HL-60 (cell line): Measurements from ENCODE around the gene SHANK2.

Source experiments
- GABPA ChIP-seq: IDR thresholded peaks from 2 replicates; pipeline ENCODE4 v1.6.1; 2012; ENCODE audit warnings: low read depth
- SPI1 ChIP-seq: IDR thresholded peaks from 2 replicates; pipeline ENCODE4 v1.6.1; 2012; ENCODE audit warnings: low read depth, mild to moderate bottlenecking, borderline replicate concordance
- TF ChIP-seq, protein P1 (sequence below): IDR thresholded peaks from one replicate; pipeline ENCODE4 v1.5.1; 2011; ENCODE audit warnings: low read length, control low read depth, inconsistent platforms; ENCODE audit not compliant: insufficient read depth
- TF ChIP-seq, protein P2 (sequence below): IDR thresholded peaks from 2 replicates; pipeline ENCODE4 v1.6.1; 2012; ENCODE audit warnings: low read depth; ENCODE audit not compliant: insufficient replicate concordance

GRCh38 chr11:71221201-71221600 is 31.2 kb downstream of the SHANK2 start:
- TF ChIP-seq, protein P1, sequence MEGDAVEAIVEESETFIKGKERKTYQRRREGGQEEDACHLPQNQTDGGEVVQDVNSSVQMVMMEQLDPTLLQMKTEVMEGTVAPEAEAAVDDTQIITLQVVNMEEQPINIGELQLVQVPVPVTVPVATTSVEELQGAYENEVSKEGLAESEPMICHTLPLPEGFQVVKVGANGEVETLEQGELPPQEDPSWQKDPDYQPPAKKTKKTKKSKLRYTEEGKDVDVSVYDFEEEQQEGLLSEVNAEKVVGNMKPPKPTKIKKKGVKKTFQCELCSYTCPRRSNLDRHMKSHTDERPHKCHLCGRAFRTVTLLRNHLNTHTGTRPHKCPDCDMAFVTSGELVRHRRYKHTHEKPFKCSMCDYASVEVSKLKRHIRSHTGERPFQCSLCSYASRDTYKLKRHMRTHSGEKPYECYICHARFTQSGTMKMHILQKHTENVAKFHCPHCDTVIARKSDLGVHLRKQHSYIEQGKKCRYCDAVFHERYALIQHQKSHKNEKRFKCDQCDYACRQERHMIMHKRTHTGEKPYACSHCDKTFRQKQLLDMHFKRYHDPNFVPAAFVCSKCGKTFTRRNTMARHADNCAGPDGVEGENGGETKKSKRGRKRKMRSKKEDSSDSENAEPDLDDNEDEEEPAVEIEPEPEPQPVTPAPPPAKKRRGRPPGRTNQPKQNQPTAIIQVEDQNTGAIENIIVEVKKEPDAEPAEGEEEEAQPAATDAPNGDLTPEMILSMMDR: no peak
- TF ChIP-seq SPI1: no peak
- no peak for TF ChIP-seq GABPA
- TF ChIP-seq, protein P2, sequence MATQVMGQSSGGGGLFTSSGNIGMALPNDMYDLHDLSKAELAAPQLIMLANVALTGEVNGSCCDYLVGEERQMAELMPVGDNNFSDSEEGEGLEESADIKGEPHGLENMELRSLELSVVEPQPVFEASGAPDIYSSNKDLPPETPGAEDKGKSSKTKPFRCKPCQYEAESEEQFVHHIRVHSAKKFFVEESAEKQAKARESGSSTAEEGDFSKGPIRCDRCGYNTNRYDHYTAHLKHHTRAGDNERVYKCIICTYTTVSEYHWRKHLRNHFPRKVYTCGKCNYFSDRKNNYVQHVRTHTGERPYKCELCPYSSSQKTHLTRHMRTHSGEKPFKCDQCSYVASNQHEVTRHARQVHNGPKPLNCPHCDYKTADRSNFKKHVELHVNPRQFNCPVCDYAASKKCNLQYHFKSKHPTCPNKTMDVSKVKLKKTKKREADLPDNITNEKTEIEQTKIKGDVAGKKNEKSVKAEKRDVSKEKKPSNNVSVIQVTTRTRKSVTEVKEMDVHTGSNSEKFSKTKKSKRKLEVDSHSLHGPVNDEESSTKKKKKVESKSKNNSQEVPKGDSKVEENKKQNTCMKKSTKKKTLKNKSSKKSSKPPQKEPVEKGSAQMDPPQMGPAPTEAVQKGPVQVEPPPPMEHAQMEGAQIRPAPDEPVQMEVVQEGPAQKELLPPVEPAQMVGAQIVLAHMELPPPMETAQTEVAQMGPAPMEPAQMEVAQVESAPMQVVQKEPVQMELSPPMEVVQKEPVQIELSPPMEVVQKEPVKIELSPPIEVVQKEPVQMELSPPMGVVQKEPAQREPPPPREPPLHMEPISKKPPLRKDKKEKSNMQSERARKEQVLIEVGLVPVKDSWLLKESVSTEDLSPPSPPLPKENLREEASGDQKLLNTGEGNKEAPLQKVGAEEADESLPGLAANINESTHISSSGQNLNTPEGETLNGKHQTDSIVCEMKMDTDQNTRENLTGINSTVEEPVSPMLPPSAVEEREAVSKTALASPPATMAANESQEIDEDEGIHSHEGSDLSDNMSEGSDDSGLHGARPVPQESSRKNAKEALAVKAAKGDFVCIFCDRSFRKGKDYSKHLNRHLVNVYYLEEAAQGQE: no peak
